ENCODE data around the gene IFT27.

The IFT27 gene

DNA sequence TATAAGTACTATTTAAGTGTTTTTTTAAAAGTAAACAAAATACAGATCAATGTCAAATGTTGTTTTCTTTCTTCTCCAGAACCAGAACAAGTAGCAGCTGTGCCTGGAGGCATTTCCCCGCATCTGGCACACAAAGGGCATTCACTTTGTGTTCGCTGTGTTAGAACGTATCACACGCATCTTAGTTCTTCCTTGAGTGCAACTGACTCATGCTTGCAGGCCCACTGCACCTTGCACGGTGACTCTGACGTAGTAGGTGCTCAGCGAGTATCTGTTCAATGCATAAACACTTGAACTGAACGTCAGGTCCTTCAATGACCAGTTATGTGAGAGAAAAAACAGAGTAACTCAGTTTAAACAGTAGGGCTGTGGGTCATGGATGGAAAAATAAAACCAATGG lies 3.5 kb downstream of the IFT27 start:
- TF ChIP-seq, protein P1, sequence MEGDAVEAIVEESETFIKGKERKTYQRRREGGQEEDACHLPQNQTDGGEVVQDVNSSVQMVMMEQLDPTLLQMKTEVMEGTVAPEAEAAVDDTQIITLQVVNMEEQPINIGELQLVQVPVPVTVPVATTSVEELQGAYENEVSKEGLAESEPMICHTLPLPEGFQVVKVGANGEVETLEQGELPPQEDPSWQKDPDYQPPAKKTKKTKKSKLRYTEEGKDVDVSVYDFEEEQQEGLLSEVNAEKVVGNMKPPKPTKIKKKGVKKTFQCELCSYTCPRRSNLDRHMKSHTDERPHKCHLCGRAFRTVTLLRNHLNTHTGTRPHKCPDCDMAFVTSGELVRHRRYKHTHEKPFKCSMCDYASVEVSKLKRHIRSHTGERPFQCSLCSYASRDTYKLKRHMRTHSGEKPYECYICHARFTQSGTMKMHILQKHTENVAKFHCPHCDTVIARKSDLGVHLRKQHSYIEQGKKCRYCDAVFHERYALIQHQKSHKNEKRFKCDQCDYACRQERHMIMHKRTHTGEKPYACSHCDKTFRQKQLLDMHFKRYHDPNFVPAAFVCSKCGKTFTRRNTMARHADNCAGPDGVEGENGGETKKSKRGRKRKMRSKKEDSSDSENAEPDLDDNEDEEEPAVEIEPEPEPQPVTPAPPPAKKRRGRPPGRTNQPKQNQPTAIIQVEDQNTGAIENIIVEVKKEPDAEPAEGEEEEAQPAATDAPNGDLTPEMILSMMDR (IDR thresholded peaks at IDR 0.05; ENCODE audit: low read depth, low read length, missing control alignments), result no peak
- no peak for DNase-seq (ENCODE audit: extremely low read depth, low read depth)
- no peak overlapping the region for H3K4me3 ChIP-seq (replicated peaks; ENCODE audit: low read depth, low read length)

GRCh38 chr22:36771356-36772063 lies 4.4 kb downstream of the IFT27 start:
- no peak overlapping the region for H3K4me3 ChIP-seq (replicated peaks; ENCODE audit: low read depth, low read length)
- TF ChIP-seq, protein P1 (IDR thresholded peaks at IDR 0.05; ENCODE audit: low read depth, low read length, missing control alignments), result no peak
- DNase-seq (ENCODE audit: extremely low read depth, low read depth), result no peak

- TF ChIP-seq, protein P1 (IDR thresholded peaks at IDR 0.05; ENCODE audit: low read depth, low read length, missing control alignments), result no peak
- DNase-seq (ENCODE audit: extremely low read depth, low read depth), result no peak
Observed at GRCh38 chr22:36770513-36771231, 5.2 kb downstream of the IFT27 start.

GRCh38 chr22:36769541-36770512 lies 6.1 kb downstream of the IFT27 start:
- H3K4me3 ChIP-seq (replicated peaks; ENCODE audit: low read depth, low read length), result no peak overlapping the region
- TF ChIP-seq, protein P1 (IDR thresholded peaks at IDR 0.05; ENCODE audit: low read depth, low read length, missing control alignments), result no peak
- DNase-seq (ENCODE audit: extremely low read depth, low read depth), result no peak

More at GRCh38 chr22:36770513-36771231, 5.2 kb downstream of the IFT27 start:
- H3K4me3 ChIP-seq (replicated peaks; ENCODE audit: low read depth, low read length), result no peak overlapping the region

- no peak for DNase-seq (ENCODE audit: extremely low read depth, low read depth)
- TF ChIP-seq, protein P1 (IDR thresholded peaks at IDR 0.05; ENCODE audit: low read depth, low read length, missing control alignments), result no peak
- no peak overlapping the region for H3K4me3 ChIP-seq (replicated peaks; ENCODE audit: low read depth, low read length)
Observed at GRCh38 chr22:36768616-36769015, 7.3 kb downstream of the IFT27 start.

DNA sequence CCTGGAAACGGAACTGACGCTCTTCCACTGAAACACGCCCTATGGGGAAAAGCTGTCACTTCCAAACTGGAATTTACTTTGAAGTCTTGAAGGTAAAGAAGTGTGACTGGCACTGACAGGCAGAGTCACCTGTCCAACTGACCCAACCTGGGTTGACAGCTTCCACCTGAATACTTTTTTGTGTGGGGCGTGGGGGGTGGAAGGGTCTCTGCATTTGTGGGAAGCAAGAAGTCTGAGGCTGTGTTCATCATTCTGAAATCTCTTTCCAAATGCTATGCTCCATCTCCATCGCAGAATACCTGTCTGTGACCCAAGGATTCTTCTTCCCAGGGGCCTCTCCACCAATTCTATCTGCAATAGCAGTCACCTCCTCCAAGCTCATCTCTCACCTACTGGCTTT lies 7.8 kb downstream of the IFT27 start:
- no peak for DNase-seq (ENCODE audit: extremely low read depth, low read depth)
- TF ChIP-seq, protein P1 (IDR thresholded peaks at IDR 0.05; ENCODE audit: low read depth, low read length, missing control alignments), result no peak
- H3K4me3 ChIP-seq (replicated peaks; ENCODE audit: low read depth, low read length), result no peak overlapping the region
